GM12801 (cell line): ENCODE measurements around the gene COL5A1.

ENCODE experiments used
- TF ChIP-seq, protein P1 (sequence below): IDR thresholded peaks from one replicate; pipeline ENCODE4 v1.5.1; 2011; ENCODE audit warnings: control low read depth; ENCODE audit not compliant: insufficient read length; ENCODE audit errors: extremely low read depth

Gene COL5A1

DNA sequence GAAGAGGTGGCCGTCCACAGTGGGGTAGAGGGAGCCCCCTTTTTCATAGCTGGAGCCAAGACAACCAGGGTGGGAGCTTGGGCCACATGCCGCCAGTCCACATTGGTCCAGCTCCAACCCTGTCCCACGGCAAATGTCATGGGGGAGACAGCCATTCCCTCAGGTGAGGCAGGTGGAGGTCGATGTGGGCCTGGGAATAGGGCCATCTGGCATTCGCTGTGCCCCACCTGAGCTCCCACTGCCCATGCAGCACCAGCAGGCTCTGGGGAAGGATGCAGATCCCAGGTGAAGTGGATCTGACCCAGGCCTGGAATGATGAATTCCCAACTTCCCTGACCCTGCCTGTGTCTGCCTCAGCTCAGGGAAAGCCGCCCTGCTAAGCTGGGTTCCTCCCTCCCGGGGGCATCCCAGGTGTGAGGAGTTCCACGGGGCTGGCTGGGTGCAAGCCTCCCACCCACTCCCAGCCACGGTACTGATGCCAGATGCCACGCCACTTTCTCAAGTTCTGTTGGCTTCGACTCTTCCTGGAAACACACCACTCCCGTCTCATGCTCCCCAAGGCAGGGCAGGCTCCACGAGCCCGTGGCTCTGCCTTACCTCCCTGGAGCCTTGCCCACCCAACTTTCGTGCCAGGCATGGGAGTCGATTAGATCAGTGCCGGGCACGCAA, 213.8 kb downstream of the COL5A1 start:
- TF ChIP-seq, protein P1, sequence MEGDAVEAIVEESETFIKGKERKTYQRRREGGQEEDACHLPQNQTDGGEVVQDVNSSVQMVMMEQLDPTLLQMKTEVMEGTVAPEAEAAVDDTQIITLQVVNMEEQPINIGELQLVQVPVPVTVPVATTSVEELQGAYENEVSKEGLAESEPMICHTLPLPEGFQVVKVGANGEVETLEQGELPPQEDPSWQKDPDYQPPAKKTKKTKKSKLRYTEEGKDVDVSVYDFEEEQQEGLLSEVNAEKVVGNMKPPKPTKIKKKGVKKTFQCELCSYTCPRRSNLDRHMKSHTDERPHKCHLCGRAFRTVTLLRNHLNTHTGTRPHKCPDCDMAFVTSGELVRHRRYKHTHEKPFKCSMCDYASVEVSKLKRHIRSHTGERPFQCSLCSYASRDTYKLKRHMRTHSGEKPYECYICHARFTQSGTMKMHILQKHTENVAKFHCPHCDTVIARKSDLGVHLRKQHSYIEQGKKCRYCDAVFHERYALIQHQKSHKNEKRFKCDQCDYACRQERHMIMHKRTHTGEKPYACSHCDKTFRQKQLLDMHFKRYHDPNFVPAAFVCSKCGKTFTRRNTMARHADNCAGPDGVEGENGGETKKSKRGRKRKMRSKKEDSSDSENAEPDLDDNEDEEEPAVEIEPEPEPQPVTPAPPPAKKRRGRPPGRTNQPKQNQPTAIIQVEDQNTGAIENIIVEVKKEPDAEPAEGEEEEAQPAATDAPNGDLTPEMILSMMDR: no peak

DNA sequence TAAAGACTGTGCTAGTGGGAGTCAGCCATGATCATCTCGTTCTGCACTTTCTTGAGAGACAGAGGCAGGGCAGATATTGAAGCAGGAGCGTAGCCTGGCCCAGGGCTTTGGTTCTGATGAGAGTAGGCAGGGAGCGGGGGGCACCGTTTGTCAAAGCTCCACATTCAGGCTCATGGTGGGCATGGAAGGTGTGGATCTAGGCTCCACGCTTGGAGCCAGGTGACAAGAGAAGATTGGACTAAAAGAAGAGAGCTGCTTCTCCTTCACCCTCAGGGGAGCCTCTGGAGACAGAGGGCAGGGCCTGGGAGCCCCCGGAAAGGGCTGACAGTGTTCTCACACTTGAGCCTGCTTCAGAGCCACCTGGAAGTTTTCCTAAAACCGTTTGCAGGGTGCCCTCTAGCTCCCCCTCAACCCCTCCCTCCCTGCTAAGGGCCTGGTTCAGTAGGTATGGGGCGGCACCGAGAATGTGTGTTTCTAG, 214.3 kb downstream of the COL5A1 start:
- TF ChIP-seq, protein P1: no peak

DNA sequence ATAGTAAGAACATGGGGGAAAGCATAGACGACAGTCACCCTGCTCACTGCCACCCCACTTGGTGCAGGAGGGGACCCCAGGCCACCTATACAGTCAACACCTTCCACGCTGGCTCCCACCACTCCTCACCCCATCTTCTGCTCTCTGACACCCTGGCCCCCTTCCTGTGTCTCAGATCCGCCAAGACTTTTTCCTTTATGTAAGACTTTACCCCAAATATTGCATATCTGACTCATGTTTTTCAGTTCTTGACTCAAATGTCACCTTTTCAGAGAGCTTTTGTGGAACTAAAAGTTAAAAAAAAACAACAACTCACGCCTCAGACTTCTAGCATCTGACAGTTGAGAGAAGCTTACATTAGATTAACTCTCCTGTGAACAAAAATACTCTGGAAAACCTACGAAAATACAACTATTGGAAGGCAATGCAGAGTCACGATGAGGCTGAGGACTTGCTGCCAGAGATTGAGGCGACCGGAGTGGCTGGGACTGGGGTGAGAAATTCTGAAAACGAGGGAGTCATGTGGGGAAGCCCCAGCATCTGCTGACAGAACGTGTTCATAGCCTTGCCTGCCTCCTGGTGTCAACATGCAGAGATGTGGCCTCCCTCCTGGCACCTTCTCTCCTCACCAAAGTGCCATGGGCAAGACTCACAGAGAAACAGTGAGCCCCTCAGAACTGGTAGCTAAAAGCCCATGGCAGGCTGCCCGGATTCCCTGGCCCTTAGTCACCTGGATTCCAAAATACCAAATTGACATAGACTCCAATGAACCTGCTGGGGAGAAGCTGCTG, 216.6 kb downstream of the COL5A1 start:
- TF ChIP-seq, protein P1: no peak

DNA sequence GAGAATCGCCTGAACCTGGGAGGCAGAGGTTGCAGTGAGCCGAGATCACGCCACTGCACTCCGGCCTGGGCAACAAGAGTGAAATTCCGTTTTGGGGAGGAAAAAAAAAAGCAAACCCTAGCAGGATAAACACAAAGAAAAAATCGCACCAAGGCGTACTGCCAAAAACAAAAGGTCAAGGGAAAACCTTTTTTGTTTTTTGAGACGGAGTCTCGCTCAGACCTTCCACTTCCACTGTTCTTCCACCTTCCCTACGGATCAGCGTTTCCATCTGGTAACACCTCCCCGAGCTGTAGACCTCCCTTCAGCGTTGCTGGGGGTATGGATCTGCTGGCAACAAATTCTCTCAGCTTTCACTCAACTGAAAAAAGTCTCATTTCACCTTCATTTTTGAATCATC, 218.9 kb downstream of the COL5A1 start:
- TF ChIP-seq, protein P1: no peak

DNA sequence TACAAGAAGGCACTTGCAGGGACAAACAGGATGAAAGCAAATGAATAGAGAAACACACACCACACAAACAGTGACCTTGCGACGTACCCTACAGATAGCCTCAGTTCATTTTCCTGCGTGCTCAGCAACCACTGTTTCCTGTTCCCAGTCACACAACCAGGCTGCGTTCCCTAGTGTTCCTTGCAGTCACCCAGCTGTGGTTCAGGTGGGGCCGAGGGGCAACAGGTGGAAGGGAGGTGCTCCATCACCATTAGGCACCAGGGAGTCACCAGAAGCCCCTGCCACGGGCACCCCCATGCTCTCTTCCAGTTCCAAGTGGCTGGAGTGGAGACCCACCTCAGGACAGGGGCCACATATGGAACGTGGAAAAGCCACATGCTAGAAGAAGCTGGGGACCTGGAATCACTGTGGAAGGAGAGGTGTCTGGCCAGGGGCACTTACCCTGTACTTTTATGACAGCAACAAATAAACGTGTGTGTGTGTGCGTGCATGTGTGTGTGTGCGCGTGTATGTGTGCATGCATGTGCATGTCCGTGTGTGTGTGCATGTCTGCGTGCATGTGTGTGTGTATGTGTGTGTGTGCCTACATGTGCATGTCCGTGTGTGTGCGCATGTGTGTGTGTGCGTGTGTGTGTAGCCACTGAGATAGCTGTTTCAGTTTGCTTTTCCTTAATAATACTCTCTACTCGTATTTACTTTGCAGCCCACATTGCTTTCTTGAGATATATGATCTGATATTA, 220.2 kb downstream of the COL5A1 start:
- TF ChIP-seq, protein P1: no peak

DNA sequence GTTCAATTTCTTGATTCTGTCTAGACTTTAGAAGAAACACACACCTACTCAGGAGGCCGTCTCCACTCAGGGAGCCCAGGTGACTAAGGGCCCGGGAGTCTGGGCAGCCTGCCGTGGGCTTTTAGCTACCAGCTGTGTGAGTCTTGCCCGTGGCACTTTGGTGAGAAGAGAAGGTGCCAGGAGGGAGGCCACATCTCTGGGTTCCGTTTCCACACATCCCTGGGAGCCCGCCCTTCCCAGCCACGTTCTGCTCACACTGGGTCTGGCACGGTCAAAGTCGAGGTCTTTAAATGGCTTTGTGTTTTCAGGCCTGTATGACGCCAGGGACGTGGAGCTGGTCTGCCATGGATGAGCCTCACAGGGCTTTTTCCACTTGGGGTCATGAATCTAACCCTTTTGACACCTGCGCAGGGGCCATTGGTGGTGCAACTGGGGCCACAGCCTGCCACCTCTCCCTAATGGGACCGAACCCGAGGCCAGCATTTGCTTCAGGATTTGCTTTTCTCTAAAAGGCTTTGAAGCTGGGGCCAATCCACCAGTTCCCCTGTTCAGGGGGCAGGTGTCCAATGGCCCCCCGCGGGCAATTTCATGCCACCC, 221.8 kb downstream of the COL5A1 start:
- TF ChIP-seq, protein P1: no peak
